HCT116 (cell line): ENCODE results near the gene MTG1. TPM values are rescaled to one million over a fixed set of nuclear protein-coding genes. Genes with fewer than 3 reads are reported as not detected.

Experiments used
- ATAC-seq: fragments of 200-7000 bp; cut with Tn5 transposase; 2 replicates; pipeline ENCODE4 v1.9.1; 2020; ENCODE audit warnings: mild to moderate bottlenecking, moderate library complexity
- BruUV-seq: library from RNA; stranded (reverse); fragments of 400-500 nt; replicated peaks from 2 replicates; lab custom pipeline; 2021; lab: Mats Ljungman, UMichigan
- CTCF ChIA-PET: fragments of 300-600 bp; sonication (Branson Sonifier 250); formaldehyde crosslinking; loops from one replicate; lab custom pipeline; 2021; ENCODE audit warnings: antibody characterized with exemption; lab: Charles Lee
- POLR2A ChIA-PET: fragments of 300-600, 350-600 bp; sonication (Branson Sonifier 250); formaldehyde crosslinking; loops from one replicate; lab custom pipeline; 2021; ENCODE audit warnings: antibody characterized with exemption; lab: Charles Lee
- RAD21 ChIA-PET, 2 experiments: fragments of 300-600 bp; sonication (Branson Sonifier 250); formaldehyde crosslinking; loops; one replicate each; lab custom pipeline; 2023; ENCODE audit warnings: low total read pairs in 2 of 2; ENCODE audit not compliant: uncharacterized antibody in 2 of 2, unreplicated experiment in 2 of 2, low non-redundant PET in 1 of 2; lab: Charles Lee
- DNase-seq: peaks from one replicate; pipeline ENCODE4 v3.0.0-alpha.2; 2010; ENCODE audit warnings: low read depth, low spot score
- H2AFZ ChIP-seq: fragments of 200-600 bp; shearing (Covaris generic), sonication (generic); 2 replicates; pipeline ENCODE4 v1.6.1; 2017; ENCODE audit warnings: low read depth, mixed run types, mixed read lengths, antibody characterized with exemption, low read length; ENCODE audit not compliant: poor library complexity, severe bottlenecking
- H3K27ac ChIP-seq: 2 replicates; pipeline ENCODE4 v1.5.1; 2012; ENCODE audit warnings: low read depth, low read length
- H3K27me3 ChIP-seq: fragments of 200-600 bp; sonication (generic); 2 replicates; pipeline ENCODE4 v1.6.1; 2016; ENCODE audit warnings: mixed run types, low read length, mixed read lengths; ENCODE audit not compliant: insufficient read depth
- H3K36me3 ChIP-seq, 2 experiments: fragments of 200-500 bp in 1 of 2; fragments of 200-600 bp in 1 of 2; sonication (Bioruptor generic) in 1 of 2; sonication (generic) in 1 of 2; 2 replicates each; pipeline versions ENCODE4 v1.5.1 to v1.6.1; 2014 to 2016; ENCODE audit warnings: low read length in 2 of 2, inconsistent platforms in 1 of 2, mixed read lengths in 1 of 2, mixed run types in 1 of 2; ENCODE audit not compliant: insufficient read depth in 2 of 2, control insufficient read depth in 1 of 2
- H3K4me1 ChIP-seq, 2 experiments: fragments of 200-600 bp in 1 of 2; sonication (generic) in 1 of 2; 2 replicates each; pipeline versions ENCODE4 v1.5.1 to v1.6.1; 2012 to 2017; ENCODE audit warnings: low read length in 2 of 2, inconsistent platforms in 1 of 2, mild to moderate bottlenecking in 1 of 2, mixed read lengths in 1 of 2, mixed run types in 1 of 2, moderate library complexity in 1 of 2; ENCODE audit not compliant: insufficient read depth in 2 of 2, control insufficient read depth in 1 of 2
- H3K4me2 ChIP-seq: fragments of 200-600 bp; sonication (generic); 2 replicates; pipeline ENCODE4 v1.6.1; 2017; ENCODE audit warnings: mixed run types, low read length, mixed read lengths
- H3K4me3 ChIP-seq, 2 experiments: fragments of 200-600 bp in 1 of 2; sonication (generic) in 1 of 2; replicated peaks in 1 of 2; 2 replicates each; pipeline ENCODE4 v1.5.1; 2011 to 2016; ENCODE audit warnings: low read length in 2 of 2, control low read depth in 1 of 2, low read depth in 1 of 2, mild to moderate bottlenecking in 1 of 2, mixed read lengths in 1 of 2, mixed run types in 1 of 2
- H3K79me2 ChIP-seq: fragments of 200-600 bp; sonication (generic); 2 replicates; pipeline ENCODE4 v1.6.1; 2017; ENCODE audit warnings: mild to moderate bottlenecking, mixed run types, low read length, moderate library complexity, mixed read lengths; ENCODE audit not compliant: insufficient read depth
- H3K9ac ChIP-seq: fragments of 200-600 bp; sonication (generic); 2 replicates; pipeline ENCODE4 v1.6.1; 2016; ENCODE audit warnings: low read length, mixed read lengths
- H3K9me2 ChIP-seq: fragments of 200-600 bp; sonication (generic), shearing (Covaris generic); 2 replicates; pipeline ENCODE4 v1.6.1; 2017; ENCODE audit warnings: mixed run types, mild to moderate bottlenecking, moderate library complexity; ENCODE audit not compliant: insufficient read depth
- H3K9me3 ChIP-seq, 2 experiments: fragments of 200-500 bp in 1 of 2; fragments of 200-600 bp in 1 of 2; sonication (Bioruptor generic) in 1 of 2; sonication (generic) in 1 of 2; 2 replicates each; pipeline ENCODE4 v1.6.1; 2014 to 2017; ENCODE audit warnings: low read length in 2 of 2, mixed read lengths in 2 of 2, inconsistent platforms in 1 of 2, low read depth in 1 of 2, mild to moderate bottlenecking in 1 of 2, mixed run types in 1 of 2, moderate library complexity in 1 of 2; ENCODE audit not compliant: control insufficient read depth in 1 of 2, insufficient read depth in 1 of 2
- H4K20me1 ChIP-seq: fragments of 200-600 bp; sonication (generic), shearing (Covaris generic); 2 replicates; pipeline ENCODE4 v1.6.1; 2017; ENCODE audit warnings: mixed run types, mild to moderate bottlenecking, moderate library complexity; ENCODE audit not compliant: insufficient read depth
- CEBPB ChIP-seq: IDR thresholded peaks from 2 replicates; pipeline ENCODE4 v1.6.1; 2012; ENCODE audit warnings: low read depth
- EZH2 ChIP-seq: fragments of 200-600 bp; sonication (generic); IDR thresholded peaks from 2 replicates; pipeline ENCODE4 v1.6.1; 2017; ENCODE audit warnings: antibody characterized with exemption, mixed run types
- SIN3A ChIP-seq: IDR thresholded peaks from 2 replicates; pipeline ENCODE4 v1.6.1; 2012; ENCODE audit warnings: low read depth
- SP1 ChIP-seq: IDR thresholded peaks from 2 replicates; pipeline ENCODE4 v1.6.1; 2012; ENCODE audit warnings: low read depth
- TCF7L2 ChIP-seq: IDR thresholded peaks from 2 replicates; pipeline ENCODE4 v1.7.0; 2011; ENCODE audit warnings: borderline replicate concordance, inconsistent platforms; ENCODE audit not compliant: insufficient read depth, insufficient read length; ENCODE audit errors: extremely low read depth
- intact Hi-C: fragments of 100-400 bp; cut with micrococcal nuclease; formaldehyde crosslinking; loops from 2 replicates; pipeline ENCODE4 v1.10.0; 2022
- total RNA-seq: library from RNA; stranded (reverse); gene quantifications from one replicate; pipeline ENCODE4 v1.2.1, GENCODE V29; 2021; ENCODE audit not compliant: unreplicated experiment
- TF ChIP-seq, protein P1 (sequence below): IDR thresholded peaks from 2 replicates; pipeline ENCODE4 v1.6.1; 2012; ENCODE audit warnings: low read depth
- TF ChIP-seq, protein P2 (sequence below), 3 experiments: fragments of 200-600 bp in 1 of 3; sonication (generic) in 1 of 3; IDR thresholded peaks in 2 of 3; conservative IDR thresholded peaks in 1 of 3; 2 replicates each; pipeline ENCODE4 v1.5.1; 2012 to 2017; ENCODE audit warnings: low read depth in 2 of 3, low read length in 2 of 3, antibody characterized with exemption in 1 of 3, borderline replicate concordance in 1 of 3, control low read depth in 1 of 3, mild to moderate bottlenecking in 1 of 3, mixed read lengths in 1 of 3, mixed run types in 1 of 3, moderate library complexity in 1 of 3; ENCODE audit not compliant: insufficient read depth in 1 of 3

MTG1 gene
- total RNA-seq, 1 experiment from 2014 or later, result 23.1 TPM

- Histone ChIP-seq H3K4me1 (no peaks in the 10 kb centered on the region; a peak in 1 of 4 replicates), H3K79me2 (peaks cover 26% of the 10 kb centered on the region), H3K27ac (no peak overlapping the region), H2AFZ (no peak overlapping the region), H3K36me3 (peaks cover 3 to 7% of the 10 kb centered on the region in 2 experiments; a peak in 3 of 4 replicates), H4K20me1 (no peaks in the 10 kb centered on the region), H3K9me3 (no peaks in the 10 kb centered on the region), H3K27me3 (no peaks in the 10 kb centered on the region)
- no TSS peak for BruUV-seq
- RAD21 ChIA-PET, result no interaction called here
- DNase-seq (no peak), ATAC-seq (no peak)
- POLR2A ChIA-PET, result no interaction called here
- no peak for TF ChIP-seq CEBPB
- TF ChIP-seq TCF7L2, result no peak
- TF ChIP-seq SP1, result no peak
- TF ChIP-seq, protein P1, sequence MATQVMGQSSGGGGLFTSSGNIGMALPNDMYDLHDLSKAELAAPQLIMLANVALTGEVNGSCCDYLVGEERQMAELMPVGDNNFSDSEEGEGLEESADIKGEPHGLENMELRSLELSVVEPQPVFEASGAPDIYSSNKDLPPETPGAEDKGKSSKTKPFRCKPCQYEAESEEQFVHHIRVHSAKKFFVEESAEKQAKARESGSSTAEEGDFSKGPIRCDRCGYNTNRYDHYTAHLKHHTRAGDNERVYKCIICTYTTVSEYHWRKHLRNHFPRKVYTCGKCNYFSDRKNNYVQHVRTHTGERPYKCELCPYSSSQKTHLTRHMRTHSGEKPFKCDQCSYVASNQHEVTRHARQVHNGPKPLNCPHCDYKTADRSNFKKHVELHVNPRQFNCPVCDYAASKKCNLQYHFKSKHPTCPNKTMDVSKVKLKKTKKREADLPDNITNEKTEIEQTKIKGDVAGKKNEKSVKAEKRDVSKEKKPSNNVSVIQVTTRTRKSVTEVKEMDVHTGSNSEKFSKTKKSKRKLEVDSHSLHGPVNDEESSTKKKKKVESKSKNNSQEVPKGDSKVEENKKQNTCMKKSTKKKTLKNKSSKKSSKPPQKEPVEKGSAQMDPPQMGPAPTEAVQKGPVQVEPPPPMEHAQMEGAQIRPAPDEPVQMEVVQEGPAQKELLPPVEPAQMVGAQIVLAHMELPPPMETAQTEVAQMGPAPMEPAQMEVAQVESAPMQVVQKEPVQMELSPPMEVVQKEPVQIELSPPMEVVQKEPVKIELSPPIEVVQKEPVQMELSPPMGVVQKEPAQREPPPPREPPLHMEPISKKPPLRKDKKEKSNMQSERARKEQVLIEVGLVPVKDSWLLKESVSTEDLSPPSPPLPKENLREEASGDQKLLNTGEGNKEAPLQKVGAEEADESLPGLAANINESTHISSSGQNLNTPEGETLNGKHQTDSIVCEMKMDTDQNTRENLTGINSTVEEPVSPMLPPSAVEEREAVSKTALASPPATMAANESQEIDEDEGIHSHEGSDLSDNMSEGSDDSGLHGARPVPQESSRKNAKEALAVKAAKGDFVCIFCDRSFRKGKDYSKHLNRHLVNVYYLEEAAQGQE, result no peak
- no peak for TF ChIP-seq SIN3A
- TF ChIP-seq EZH2, result no peak
- TF ChIP-seq, protein P2, sequence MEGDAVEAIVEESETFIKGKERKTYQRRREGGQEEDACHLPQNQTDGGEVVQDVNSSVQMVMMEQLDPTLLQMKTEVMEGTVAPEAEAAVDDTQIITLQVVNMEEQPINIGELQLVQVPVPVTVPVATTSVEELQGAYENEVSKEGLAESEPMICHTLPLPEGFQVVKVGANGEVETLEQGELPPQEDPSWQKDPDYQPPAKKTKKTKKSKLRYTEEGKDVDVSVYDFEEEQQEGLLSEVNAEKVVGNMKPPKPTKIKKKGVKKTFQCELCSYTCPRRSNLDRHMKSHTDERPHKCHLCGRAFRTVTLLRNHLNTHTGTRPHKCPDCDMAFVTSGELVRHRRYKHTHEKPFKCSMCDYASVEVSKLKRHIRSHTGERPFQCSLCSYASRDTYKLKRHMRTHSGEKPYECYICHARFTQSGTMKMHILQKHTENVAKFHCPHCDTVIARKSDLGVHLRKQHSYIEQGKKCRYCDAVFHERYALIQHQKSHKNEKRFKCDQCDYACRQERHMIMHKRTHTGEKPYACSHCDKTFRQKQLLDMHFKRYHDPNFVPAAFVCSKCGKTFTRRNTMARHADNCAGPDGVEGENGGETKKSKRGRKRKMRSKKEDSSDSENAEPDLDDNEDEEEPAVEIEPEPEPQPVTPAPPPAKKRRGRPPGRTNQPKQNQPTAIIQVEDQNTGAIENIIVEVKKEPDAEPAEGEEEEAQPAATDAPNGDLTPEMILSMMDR (IDR thresholded peaks at IDR 0.05 in 2 of 3, conservative IDR thresholded peaks at IDR 0.05 in 1 of 3; ENCODE audit: borderline replicate concordance in 1 of 3, insufficient read depth in 1 of 3, low read depth in 2 of 3, low read length in 2 of 3), result no peak
- TF ChIP-seq, all 23 proteins: peak for 0
- H3K9me2 ChIP-seq, result no peaks in the 10 kb centered on the region
- CTCF ChIA-PET, result no interaction called here
- intact Hi-C loops, result no loop called here
- H3K4me3 ChIP-seq, result no peak overlapping the region
- no peak overlapping the region for H3K9ac ChIP-seq
- H3K4me2 ChIP-seq, result no peak overlapping the region
These were observed 5.2 kb downstream of the MTG1 start for GRCh38 chr10:133399123-133399601.
